Spinal cord (tissue), 10 donors: ENCODE results near the gene CDIPT. TPM values are rescaled to one million over a fixed set of nuclear protein-coding genes. Genes with fewer than 3 reads are reported as not detected.
A peak's percentile ranks its signal among the peaks of the same experiment; 100 is the strongest.

Experiments used
- DNase-seq, 6 donors: peaks; one replicate each; pipeline versions ENCODE4 v3.0.0 to v3.0.0-alpha.2; 2013 to 2015; ENCODE audit warnings: low spot score in 6 of 6, low read depth in 4 of 6
- H3K27ac ChIP-seq: one replicate; pipeline ENCODE4 v1.5.1; 2013; ENCODE audit warnings: low read depth, low read length, control low read depth
- H3K27me3 ChIP-seq: one replicate; pipeline ENCODE4 v1.6.1; 2013; ENCODE audit warnings: low read length; ENCODE audit not compliant: control insufficient read depth, insufficient read depth
- H3K36me3 ChIP-seq: one replicate; pipeline ENCODE4 v1.6.1; 2013; ENCODE audit warnings: low read length; ENCODE audit not compliant: control insufficient read depth, insufficient read depth
- H3K4me1 ChIP-seq: one replicate; pipeline ENCODE4 v1.6.1; 2013; ENCODE audit warnings: low read length; ENCODE audit not compliant: control insufficient read depth, insufficient read depth
- H3K4me3 ChIP-seq: one replicate; pipeline ENCODE4 v1.5.1; 2013; ENCODE audit warnings: low read depth, low read length, control low read depth
- H3K9me3 ChIP-seq: one replicate; pipeline ENCODE4 v1.6.1; 2013; ENCODE audit warnings: low read length; ENCODE audit not compliant: control insufficient read depth, insufficient read depth
- WGBS: methylation state at CpG from one replicate; pipeline ENCODE4 v1.1.5; 2013; ENCODE audit warnings: missing lambda C conversion rate; ENCODE audit not compliant: insufficient coverage; 5-methylcytosine and 5-hydroxymethylcytosine counted together
- polyA plus RNA-seq, 2 donors: library from polyadenylated mRNA; unstranded; fragments of 120-200 nt; gene quantifications; one replicate each; pipeline ENCODE4 v1.2.1, GENCODE V29; 2013; ENCODE audit not compliant: insufficient read length in 2 of 2
- total RNA-seq, 2 donors: library from RNA; depleted of rRNA in 1 of 2; stranded (reverse); fragments of 120-200 nt in 1 of 2; fragments of >200 nt in 1 of 2; gene quantifications; one replicate each; pipeline versions ENCODE4 v1.2.3 to v1.2.4, GENCODE V29; 2013 to 2014
- donor health status: healthy.

Gene CDIPT
- total and polyA plus RNA-seq, 4 donors: 51.3 to 121 (median 90.7) TPM

GRCh38 chr16:29826342-29826695 lies 36.7 kb downstream of the CDIPT start:
- WGBS: 100% methylated on average over 1 of the region's 8 CpGs
- no peak overlapping the region for H3K27ac ChIP-seq
- H3K4me1 ChIP-seq: peaks cover 18% of the 10 kb centered on the region
- H3K36me3 ChIP-seq: no peaks in the 10 kb centered on the region
- H3K27me3 ChIP-seq: no peaks in the 10 kb centered on the region
- no peak for DNase-seq
- H3K4me3 ChIP-seq: no peak overlapping the region
- no peaks in the 10 kb centered on the region for H3K9me3 ChIP-seq

- peak overlapping the region; percentile 47 for H3K27ac ChIP-seq
- no peaks in the 10 kb centered on the region for H3K27me3 ChIP-seq
- 71% methylated on average over 9 of the region's 10 CpGs for WGBS
- no peak overlapping the region for H3K4me3 ChIP-seq
- peaks cover 7% of the 10 kb centered on the region for H3K36me3 ChIP-seq
- no peaks in the 10 kb centered on the region for H3K9me3 ChIP-seq
- peaks cover 27% of the 10 kb centered on the region for H3K4me1 ChIP-seq
- DNase-seq: peak in 1 of 6 donors; percentile 61
These were observed 37.6 kb downstream of the CDIPT start for GRCh38 chr16:29825145-29826044.

- H3K27ac ChIP-seq: peak overlapping the region; percentile 47
- H3K4me1 ChIP-seq: peaks cover 33% of the 10 kb centered on the region
- H3K27me3 ChIP-seq: no peaks in the 10 kb centered on the region
- H3K4me3 ChIP-seq: no peak overlapping the region
- no peaks in the 10 kb centered on the region for H3K9me3 ChIP-seq
- 100% methylated on average over 2 of the region's 7 CpGs for WGBS
- no peak for DNase-seq
- H3K36me3 ChIP-seq: peaks cover 14% of the 10 kb centered on the region
These were observed 38.4 kb downstream of the CDIPT start for GRCh38 chr16:29824589-29825144.

GRCh38 chr16:29821643-29822115 lies 41.3 kb downstream of the CDIPT start:
- no peak for DNase-seq
- Histone ChIP-seq H3K4me1 (peaks cover 48% of the 10 kb centered on the region), H3K4me3 (no peak overlapping the region), H3K27me3 (no peaks in the 10 kb centered on the region), H3K36me3 (peaks cover 40% of the 10 kb centered on the region), H3K27ac (no peak overlapping the region), H3K9me3 (no peaks in the 10 kb centered on the region)
- WGBS: 69% methylated on average over 5 of the region's 7 CpGs

- WGBS: 84% methylated on average over 11 of the region's 11 CpGs
- Histone ChIP-seq H3K27me3 (no peaks in the 10 kb centered on the region), H3K9me3 (no peaks in the 10 kb centered on the region), H3K4me1 (peaks cover 55% of the 10 kb centered on the region), H3K36me3 (peaks cover 42% of the 10 kb centered on the region), H3K4me3 (peak overlapping the region; percentile 49), H3K27ac (no peak overlapping the region)
- no peak for DNase-seq
These were observed 42.0 kb downstream of the CDIPT start for GRCh38 chr16:29820730-29821642.

DNA sequence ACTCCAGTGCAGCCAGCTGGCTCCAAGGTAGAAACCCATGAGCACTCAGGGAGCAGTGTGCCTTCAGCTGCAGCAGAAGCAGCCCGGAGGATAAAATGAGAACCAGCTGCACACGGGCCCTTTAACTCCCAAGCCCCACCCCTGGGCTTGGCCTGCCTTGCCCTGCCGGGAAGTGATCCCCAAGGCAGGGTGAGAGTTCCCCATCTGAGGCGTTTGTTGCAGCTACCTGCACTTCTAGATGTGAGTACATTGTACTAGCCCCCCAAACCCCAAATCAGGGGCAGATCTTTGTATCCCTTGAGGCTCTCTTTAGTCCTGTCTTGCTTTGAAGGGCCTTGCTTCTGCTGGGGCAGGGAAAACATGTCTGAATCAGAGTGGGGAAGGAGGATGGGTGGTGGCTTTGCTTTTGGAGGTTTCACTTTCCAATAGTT lies 42.7 kb downstream of the CDIPT start, which contains the start of gene MVP:
Gene MVP, plus strand, starts transcription at position 192 of the 431 bp plus-strand sequence. CDS start 10,088 bp downstream, outside the sequence.
- Histone ChIP-seq H3K9me3 (no peaks in the 10 kb centered on the region), H3K4me3 (peak within 1 kb of the TSS; percentile 49), H3K4me1 (peaks cover 56% of the 10 kb centered on the region), H3K27ac (peak within 1 kb of the TSS; percentile 35), H3K36me3 (peaks cover 42% of the 10 kb centered on the region), H3K27me3 (no peaks in the 10 kb centered on the region)
- peak in 1 of 6 donors; percentile 55 for DNase-seq
- WGBS: 9% methylated on average over 4 of the region's 4 CpGs

DNA sequence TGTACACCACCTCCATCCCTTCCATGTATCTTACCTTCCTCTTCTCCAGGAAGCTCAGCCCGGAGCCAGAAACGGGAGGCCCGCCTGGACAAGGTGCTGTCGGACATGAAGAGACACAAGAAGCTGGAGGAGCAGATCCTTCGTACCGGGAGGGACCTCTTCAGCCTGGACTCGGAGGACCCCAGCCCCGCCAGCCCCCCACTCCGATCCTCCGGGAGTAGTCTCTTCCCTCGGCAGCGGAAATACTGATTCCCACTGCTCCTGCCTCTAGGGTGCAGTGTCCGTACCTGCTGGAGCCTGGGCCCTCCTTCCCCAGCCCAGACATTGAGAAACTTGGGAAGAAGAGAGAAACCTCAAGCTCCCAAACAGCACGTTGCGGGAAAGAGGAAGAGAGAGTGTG lies 43.5 kb downstream of the CDIPT start:
- Histone ChIP-seq H3K4me1 (peaks cover 60% of the 10 kb centered on the region), H3K27me3 (no peaks in the 10 kb centered on the region), H3K27ac (no peak overlapping the region), H3K36me3 (peaks cover 50% of the 10 kb centered on the region), H3K9me3 (no peaks in the 10 kb centered on the region), H3K4me3 (no peak overlapping the region)
- 78% methylated on average over 12 of the region's 15 CpGs for WGBS
- no peak for DNase-seq

- Histone ChIP-seq H3K36me3 (peaks cover 64% of the 10 kb centered on the region), H3K27me3 (no peaks in the 10 kb centered on the region), H3K9me3 (no peaks in the 10 kb centered on the region), H3K27ac (no peak overlapping the region), H3K4me3 (no peak overlapping the region), H3K4me1 (peaks cover 74% of the 10 kb centered on the region)
- 80% methylated on average over 3 of the region's 4 CpGs for WGBS
- DNase-seq: no peak
These were observed 44.9 kb downstream of the CDIPT start for GRCh38 chr16:29818082-29818481.
